Measurements from ENCODE around the gene MAML3.

The MAML3 gene

DNA sequence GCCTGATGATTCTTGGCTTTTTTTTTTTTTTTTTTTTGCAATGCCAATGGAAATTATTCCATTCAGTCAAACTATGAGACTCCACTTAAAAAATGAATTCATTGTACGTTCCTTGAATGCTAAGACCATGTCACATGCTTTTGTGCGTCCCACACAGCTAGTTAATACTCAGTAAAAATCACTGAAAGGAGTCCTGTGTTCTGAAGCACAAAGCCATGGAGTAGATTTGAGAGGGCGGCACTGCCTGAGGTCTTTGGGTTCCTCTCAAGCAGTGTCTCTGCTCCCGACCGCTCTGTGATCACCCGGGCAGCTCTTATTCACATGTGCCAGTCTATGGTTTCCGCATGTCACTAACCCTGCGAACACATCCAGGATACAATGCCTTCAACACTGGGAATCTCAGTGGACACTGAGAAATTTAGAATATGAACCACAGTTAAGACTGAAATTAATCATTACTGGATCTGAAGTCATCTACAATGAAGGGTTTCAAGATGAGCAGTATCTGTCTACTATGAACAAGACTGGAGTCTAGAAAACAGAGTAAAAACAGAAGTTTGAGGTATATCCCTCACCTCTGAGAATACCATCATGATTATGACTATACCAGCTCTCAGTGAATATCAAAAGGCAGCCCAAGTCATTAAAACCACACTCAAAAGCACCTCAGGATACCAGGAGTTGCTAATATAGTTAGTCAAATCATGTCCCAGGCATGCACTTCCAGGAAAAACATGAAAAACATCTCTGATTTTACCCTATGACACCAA lies 295.4 kb downstream of the MAML3 start:
- no peak for DNase-seq

DNA sequence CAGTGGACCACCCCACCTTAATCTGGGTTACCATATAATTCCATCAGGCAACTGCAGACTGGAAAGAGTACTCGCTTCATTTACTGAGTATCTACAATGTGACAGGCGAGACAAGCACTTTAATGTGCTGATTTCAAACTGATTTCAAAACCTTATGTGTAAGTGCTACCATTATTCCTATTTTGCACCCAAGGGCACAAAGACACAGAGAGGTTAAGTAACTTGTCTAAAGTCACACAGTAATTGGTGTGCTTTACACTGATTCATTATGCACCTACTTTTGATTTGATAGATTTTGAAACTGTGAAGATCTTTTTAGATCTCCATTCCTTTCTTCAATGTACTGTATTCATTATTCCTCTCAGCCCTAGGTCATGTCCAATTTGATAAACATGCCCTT lies 296.0 kb downstream of the MAML3 start:
- DNase-seq: no peak

DNA sequence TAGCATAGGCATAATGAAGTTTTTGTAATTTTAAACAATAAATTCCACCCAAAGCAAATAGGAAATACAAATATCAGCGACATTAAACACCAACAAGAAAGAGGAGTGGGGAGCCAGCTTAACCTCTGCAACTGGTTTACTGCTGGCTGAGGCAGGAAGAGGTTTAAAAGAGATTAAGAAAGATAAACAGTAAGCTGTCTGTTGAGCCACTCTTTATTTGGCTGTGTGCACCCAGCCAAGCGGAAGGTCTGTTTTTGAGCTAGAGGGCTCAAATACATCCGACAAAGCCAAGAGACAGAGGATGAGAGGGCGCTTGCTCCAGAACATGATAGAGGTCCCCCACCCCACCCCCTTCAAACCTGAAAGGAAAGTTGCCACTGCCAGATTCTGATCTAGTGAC lies 297.0 kb downstream of the MAML3 start:
- DNase-seq: peak; percentile 43 to 83

DNA sequence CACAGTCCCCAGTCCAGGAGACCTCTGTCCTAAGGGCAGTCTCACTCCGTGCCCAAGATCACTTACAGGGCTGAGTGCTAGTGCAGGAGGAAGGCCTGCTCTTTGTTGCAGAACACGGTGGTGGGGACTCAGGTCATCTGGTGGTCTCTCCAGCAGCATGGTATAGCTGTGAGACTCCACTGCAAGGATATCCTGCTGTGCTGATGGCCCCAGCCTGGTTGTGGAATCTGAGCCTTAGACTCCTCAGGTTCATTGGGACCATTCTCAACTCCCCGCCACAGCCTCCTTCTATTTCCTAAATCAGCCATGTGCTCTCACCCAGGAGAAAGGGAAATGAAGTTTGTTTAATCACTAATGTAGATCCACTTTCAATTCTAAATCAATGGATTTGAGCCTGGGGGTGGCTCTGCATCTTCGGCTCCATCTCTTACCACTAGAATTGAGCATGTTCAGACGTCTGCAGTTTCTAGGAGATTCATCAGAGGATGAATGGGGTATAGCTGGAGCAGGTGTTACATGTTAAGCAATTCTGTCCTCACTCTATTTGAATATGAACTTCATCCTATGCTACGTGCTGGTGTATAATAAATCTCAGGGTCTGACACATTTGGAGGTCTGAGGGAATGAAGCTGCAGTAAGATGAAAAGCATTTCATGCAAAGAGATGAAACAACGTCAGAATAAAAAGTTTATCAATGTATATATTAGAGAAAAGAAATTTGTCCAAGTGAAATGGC lies 299.1 kb downstream of the MAML3 start:
- DNase-seq: no peak

DNA sequence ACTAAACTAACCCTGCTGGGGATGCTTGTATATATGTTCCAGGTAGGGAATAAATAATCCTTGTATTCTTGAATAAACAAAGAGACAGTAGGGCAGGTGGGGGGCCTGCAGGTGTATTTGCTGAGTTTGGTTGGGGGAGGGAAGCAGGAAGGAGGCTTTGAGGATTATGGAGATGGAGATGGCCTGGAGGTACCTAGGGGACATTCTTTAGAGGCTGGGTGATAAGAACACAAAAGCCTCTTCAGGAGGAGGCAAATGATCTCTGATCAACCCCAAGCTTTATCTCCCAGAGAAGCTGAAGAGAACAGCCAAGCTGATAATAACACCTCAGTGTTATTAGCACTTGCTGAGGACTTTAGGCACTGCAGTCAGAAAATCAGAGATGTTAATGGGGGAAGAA lies 300.7 kb downstream of the MAML3 start:
- peak; percentile 59 to 82 for DNase-seq

GRCh38 chr4:139852612-139853269 lies 301.2 kb downstream of the MAML3 start:
- DNase-seq: no peak

- DNase-seq: peak in 1 of 2 experiments; percentile 56
These were observed 302.3 kb downstream of the MAML3 start for GRCh38 chr4:139851639-139852038.

DNA sequence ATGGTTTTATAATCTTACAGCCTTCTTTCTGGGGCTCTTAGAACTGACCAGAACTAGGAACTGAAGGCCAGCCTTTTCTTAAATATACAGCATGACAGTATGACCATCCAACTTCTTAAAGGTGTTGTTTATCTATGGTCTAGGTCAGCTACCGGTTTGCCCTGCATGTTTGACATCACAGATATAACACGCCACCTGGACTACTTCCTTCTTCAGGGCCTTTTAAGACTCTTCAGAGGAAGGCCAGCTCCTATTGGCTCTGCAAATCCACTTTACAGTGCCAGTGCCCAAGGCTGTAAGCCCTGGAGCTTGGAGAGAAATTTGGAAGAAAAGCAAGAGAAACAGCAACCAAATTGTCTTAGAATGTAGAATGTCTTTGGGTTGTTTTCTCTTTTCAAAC lies 302.9 kb downstream of the MAML3 start:
- DNase-seq: no peak

DNA sequence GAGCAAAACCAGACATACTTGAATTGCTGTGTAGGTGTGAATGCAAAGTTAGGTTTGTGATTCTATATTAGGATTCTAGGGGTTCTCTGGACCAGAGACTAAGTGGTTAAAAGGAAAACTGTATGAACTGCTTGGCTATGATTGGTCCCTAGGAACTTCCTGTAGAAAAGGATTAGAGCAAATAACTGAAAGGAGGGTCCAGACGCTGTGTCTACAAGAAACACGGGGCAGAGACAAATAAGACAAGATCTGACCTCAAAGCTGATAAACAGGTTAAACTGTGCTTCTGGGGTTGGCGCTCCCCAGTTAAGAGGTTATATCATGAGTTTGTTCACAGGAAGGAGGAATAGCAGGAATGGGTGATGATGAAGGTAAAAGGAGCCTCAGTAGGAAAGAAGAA lies 304.8 kb downstream of the MAML3 start:
- peak in 1 of 2 experiments; percentile 75 for DNase-seq

DNA sequence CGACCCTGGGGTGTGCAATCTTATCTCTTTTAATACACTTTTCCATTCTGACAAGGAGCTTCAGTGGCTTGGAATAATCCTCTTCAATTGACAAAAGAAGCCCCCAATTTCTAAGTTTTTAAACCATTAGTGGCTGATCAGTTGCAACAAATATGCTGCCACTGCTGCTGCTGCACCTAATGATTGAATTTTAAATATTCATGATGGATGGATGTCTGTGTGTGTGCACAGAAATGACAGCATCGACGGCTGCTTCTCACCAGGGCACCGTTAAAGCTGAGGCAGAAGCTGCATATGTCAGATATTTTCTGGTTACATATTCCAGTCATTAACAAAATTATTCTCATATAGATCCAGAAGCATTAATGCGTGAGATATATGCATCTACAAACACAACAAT lies 306.0 kb downstream of the MAML3 start:
- DNase-seq: peak in 1 of 2 experiments; percentile 36

- no peak for DNase-seq
These were observed 306.4 kb downstream of the MAML3 start for GRCh38 chr4:139847602-139848001.

GRCh38 chr4:139846766-139847165 lies 307.2 kb downstream of the MAML3 start:
- DNase-seq: no peak

DNA sequence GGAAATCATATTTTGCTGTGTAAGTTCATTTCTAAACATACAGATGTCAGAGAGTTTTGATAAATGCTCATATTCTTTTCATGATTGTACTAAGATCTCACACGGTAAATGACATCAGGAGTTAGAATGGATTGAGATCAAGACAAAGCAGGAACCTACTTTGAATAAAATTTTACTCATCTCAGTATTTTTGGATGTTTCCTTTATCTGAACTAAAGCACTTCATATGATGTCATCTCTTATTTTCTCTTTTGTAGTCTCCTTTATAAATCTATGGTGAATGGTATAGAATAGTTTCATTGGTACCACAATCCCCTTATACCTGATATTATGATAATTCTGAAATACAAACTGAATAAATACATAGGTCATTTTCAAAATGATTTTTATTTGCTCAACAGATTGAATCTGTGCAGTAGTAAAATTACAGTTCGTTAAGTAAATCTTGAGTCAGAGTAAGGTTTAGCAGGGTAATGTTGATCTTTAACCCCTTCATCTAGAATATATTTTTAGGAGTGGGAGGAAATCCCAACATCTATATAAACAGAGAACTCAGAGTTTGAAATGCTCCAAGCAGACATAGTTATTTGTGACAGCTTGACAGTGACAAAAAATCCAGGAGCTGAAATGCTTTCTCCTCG lies 308.4 kb downstream of the MAML3 start:
- no peak for DNase-seq

GRCh38 chr4:139844459-139845036 lies 309.4 kb downstream of the MAML3 start:
- peak in 1 of 2 experiments; percentile 49 for DNase-seq

GRCh38 chr4:139844057-139844456 lies 309.9 kb downstream of the MAML3 start:
- DNase-seq: no peak

GRCh38 chr4:139843641-139844040 lies 310.3 kb downstream of the MAML3 start:
- no peak for DNase-seq

- peak; percentile 82 to 96 for DNase-seq
These were observed 312.4 kb downstream of the MAML3 start for GRCh38 chr4:139841464-139842195.

DNA sequence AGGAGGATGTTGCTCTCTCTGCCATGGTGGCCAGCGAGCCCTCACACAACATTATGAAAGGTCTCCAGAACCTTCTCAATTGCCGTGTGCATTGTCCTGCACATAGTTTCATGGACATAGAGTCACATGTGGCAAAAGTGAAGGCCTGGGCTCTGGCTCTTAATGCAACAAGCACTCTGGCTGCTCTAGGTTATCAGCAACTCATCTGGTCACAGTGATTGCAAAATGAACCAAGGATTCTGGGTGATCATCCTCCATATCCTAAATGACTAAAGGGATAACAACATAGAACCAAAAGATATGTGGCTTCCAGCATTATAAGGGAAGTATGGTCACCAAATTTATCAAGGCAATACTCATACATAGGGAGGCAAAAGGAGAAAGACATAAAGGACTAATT lies 313.2 kb downstream of the MAML3 start:
- DNase-seq: no peak

GRCh38 chr4:139839403-139840031 lies 314.5 kb downstream of the MAML3 start:
- DNase-seq: no peak

DNA sequence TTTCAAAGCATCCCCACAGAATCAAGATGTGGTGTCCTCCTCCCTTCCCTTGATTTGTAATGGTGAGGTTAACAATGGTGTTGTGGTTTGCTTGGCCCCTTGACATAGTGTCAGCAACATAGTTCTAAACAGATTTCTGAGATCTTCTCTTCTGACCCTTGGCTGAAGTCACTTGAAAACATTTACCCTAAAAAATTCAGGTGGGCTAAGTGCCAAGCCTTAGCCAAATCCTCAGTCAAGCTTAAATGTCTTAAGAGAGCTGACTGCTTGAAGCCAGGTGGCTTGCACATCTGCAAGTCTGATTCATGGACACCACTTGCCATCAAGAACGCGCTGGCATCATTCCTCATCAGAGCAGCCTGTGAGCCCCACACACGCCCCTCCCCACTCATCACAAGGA lies 315.2 kb downstream of the MAML3 start:
- DNase-seq: no peak

DNA sequence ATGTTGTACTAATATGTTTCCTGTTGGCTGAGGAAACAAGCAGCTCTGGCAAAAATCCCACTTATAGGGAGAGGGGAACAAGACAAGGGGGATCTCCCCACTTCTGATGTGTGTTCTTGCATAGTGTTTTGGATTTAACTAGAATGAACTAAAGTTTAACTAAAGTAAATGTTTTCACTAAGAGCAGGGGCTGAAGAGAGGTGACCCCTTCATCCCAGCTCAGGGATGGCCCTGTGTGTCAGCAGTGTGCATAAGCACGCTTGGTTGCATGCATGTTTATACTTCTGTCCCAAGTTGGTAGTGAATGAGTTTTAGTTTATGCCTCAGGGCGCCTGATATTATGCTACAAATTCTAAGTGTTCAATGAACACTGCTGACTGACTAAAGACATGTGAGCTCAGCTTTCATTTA lies 319.0 kb downstream of the MAML3 start:
- DNase-seq: no peak

- DNase-seq: no peak
These were observed 319.7 kb downstream of the MAML3 start for GRCh38 chr4:139834226-139834662.
